Activated CD4-positive, alpha-beta memory T cell treated with anti-CD3 and anti-CD28 coated beads for 36 hours (primary cell): ENCODE results near the gene DCAF7. TPM values are rescaled to one million over a fixed set of nuclear protein-coding genes. Genes with fewer than 3 reads are reported as not detected.
A peak's percentile ranks its signal among the peaks of the same experiment; 100 is the strongest.

Experiments used
- CTCF ChIA-PET: fragments of 350-600 bp; sonication (Branson Sonifier 250); formaldehyde crosslinking; loops from one replicate; lab custom pipeline; 2021; ENCODE audit warnings: antibody characterized with exemption, inconsistent platforms; lab: Charles Lee
- POLR2A ChIA-PET: fragments of 350-600 bp; sonication (Branson Sonifier 250); formaldehyde crosslinking; loops from one replicate; lab custom pipeline; 2021; ENCODE audit warnings: antibody characterized with exemption; lab: Charles Lee
- DNase-seq: peaks from one replicate; pipeline ENCODE4 v3.0.0-alpha.2; 2020
- H3K27ac Mint-ChIP-seq: one replicate; pipeline ENCODE4 v1.8.0; 2021; ENCODE audit warnings: mixed read lengths
- H3K27me3 Mint-ChIP-seq: one replicate; pipeline ENCODE4 v1.8.0; 2021; ENCODE audit warnings: mixed read lengths
- H3K36me3 Mint-ChIP-seq: one replicate; pipeline ENCODE4 v1.8.0; 2021; ENCODE audit warnings: mixed read lengths
- H3K4me1 Mint-ChIP-seq: one replicate; pipeline ENCODE4 v1.8.0; 2021; ENCODE audit warnings: low read depth, mixed read lengths
- H3K4me3 Mint-ChIP-seq: one replicate; pipeline ENCODE4 v1.8.0; 2021; ENCODE audit warnings: mild to moderate bottlenecking, mixed read lengths
- H3K9me3 Mint-ChIP-seq: one replicate; pipeline ENCODE4 v1.8.0; 2021; ENCODE audit warnings: mixed read lengths
- intact Hi-C: fragments of 100-400 bp; cut with micrococcal nuclease; formaldehyde crosslinking; loops from one replicate; pipeline ENCODE4 v1.15.1; 2023
- total RNA-seq, 2 experiments: library from RNA; stranded (reverse); gene quantifications; one replicate each; pipeline ENCODE4 v1.2.3, GENCODE V29; 2021

Gene DCAF7
- total RNA-seq, 2 experiments from 2014 or later: 118 to 119 TPM

DNA sequence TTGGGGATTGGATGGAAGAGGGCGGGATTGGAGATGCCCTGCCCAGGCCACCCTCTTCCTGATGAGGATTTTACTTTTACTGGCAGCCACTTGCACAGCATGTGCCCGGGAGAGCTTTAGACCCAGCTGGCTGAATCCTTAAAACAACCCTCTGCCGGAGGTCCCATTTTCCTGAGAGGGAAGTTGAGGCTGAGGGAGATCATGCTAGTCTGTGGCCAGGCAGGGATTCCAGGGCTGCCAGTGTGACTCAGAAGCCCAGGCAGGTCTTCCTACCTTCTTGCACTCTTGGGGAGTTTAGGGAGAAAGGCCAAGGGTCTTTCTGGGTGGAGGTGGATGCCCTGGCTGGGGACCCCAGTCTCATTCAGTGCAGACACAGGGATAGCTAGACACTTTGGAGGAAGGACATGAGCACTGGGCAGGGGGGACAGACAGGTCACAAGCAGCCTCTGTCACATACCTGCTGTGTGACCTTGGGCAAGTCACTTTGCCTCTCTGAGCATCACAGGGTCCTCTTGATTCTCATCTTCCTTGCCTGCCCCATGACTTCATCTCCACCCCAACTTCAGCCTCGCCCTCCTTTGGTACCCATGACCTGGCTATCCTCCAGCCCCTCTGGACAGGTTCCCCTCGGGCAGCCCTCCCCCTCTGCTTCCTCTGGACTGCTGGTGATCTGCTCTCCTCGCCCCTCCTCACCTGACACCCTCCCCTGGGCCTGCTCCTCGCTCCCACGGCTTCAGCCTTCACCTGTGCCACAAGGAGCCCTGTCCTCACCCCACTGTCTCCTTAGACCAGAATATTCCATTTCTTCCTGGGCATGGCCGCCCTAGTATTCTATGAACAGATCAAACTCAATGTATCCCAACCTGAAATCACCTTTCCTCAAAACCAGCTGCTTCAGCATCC lies 11.3 kb upstream of the DCAF7 start:
- POLR2A ChIA-PET: no interaction called here

DNA sequence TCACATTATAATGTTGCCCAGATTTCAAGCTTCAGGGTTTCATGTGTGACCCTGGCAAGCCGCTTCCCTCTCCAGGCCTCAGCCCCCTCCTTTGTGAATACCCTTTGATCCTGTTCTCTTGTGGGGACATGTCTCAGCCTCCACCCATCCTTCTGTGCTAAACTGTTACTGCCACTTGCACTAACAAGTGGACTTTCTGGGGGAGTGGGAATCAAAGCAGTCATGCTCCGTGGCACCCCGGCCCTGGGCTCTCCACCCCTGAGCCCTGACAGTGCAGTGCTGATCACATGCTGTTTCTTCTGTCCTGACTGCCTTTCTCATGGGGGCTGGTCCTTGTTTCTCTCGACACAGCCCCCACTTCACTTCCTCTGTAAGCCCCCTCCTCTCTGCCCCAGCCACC lies 9.7 kb upstream of the DCAF7 start:
- no peaks in the 10 kb centered on the region for H3K9me3 Mint-ChIP-seq
- no peak overlapping the region for H3K4me3 Mint-ChIP-seq
- intact Hi-C loops: no loop called here
- peaks cover 3% of the 10 kb centered on the region for H3K4me1 Mint-ChIP-seq
- peaks cover 32% of the 10 kb centered on the region for H3K27me3 Mint-ChIP-seq
- no peaks in the 10 kb centered on the region for H3K36me3 Mint-ChIP-seq
- no peak for DNase-seq
- POLR2A ChIA-PET: interaction anchor here (0.6 kb wide), 1 partner anchor 142 kb away, joined by 5 read pairs; no protein-coding TSS in a partner anchor
- no peak overlapping the region for H3K27ac Mint-ChIP-seq
- CTCF ChIA-PET: no interaction called here

More for the DNA sequence above, 11.3 kb upstream of the DCAF7 start:
- Mint-ChIP-seq H3K27ac (no peak overlapping the region), H3K4me3 (no peak overlapping the region), H3K27me3 (peaks cover 32% of the 10 kb centered on the region), H3K9me3 (no peaks in the 10 kb centered on the region), H3K4me1 (peaks cover 3% of the 10 kb centered on the region), H3K36me3 (no peaks in the 10 kb centered on the region)
- intact Hi-C loops: no loop called here
- no peak for DNase-seq
- CTCF ChIA-PET: no interaction called here

DNA sequence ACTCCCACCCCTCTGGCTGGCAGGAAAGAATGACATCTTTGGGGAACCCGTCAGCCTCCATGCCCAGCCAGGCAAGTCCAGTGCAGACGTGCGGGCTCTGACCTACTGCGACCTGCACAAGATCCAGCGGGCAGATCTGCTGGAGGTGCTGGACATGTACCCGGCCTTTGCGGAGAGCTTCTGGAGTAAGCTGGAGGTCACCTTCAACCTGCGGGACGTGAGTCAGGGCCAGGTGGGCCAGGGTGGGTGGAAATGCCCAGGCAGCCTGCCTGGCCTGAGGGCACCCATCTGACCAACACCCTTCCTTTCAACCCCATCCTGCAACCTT lies 8.1 kb upstream of the DCAF7 start:
- H3K36me3 Mint-ChIP-seq: no peaks in the 10 kb centered on the region
- DNase-seq: no peak
- POLR2A ChIA-PET: no interaction called here

DNA sequence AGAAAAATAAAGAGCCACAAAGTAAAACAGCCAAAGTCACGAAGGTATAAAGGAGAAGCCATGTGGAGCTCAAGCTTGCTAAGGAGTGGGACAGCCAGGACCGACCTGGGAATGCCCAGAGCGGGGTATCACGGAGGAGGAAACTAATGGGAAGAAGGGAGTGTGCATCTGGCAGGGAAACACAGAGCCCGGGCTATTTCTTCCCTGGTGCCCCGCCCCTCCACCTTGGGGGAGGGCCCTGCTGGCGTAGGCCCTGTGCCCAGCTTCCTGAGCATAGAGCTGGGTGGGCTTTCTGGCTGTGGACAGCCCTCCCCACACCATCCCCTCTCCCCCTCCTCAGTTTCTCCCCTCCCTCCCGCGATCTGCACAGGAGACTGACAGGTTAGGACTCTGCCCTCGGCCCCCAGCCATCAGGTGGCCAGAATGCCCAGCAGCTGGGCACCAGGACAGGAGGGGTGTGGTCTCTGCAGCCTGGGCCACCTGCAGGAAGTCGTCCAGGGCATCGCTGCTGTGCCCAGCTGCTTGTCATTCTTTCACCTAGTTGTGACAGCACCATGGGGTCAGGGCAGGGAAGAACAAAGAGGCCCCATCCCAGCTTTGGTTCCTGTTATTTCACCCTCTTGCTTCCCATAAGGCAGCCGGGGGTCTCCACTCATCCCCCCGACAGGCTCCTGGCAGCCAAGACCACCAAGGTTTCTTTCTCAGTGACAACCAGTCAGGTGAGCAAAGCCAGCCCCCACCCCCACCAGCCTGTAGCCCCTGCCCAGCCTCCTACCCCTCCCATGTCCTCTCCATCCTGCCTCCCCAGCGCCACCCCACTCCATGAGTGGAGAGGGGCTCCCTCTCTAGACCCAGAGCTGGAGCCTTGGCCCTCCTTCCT lies 7.1 kb upstream of the DCAF7 start:
- intact Hi-C loops: no loop called here
- H3K27ac Mint-ChIP-seq: no peak overlapping the region
- no peak for DNase-seq
- H3K4me3 Mint-ChIP-seq: no peak overlapping the region
- H3K4me1 Mint-ChIP-seq: peaks cover 3% of the 10 kb centered on the region
- ChIA-PET CTCF (interaction anchor here (0.6 to 1.3 kb wide), 2 partner anchors 117 to 979 kb away, joined by 3 to 6 read pairs; no protein-coding TSS in a partner anchor), POLR2A (no interaction called here)
- peaks cover 21% of the 10 kb centered on the region for H3K27me3 Mint-ChIP-seq
- H3K9me3 Mint-ChIP-seq: no peaks in the 10 kb centered on the region
- H3K36me3 Mint-ChIP-seq: no peaks in the 10 kb centered on the region

More for the DNA sequence above, 8.1 kb upstream of the DCAF7 start:
- Mint-ChIP-seq H3K27ac (no peak overlapping the region), H3K27me3 (peaks cover 29% of the 10 kb centered on the region), H3K4me3 (no peak overlapping the region), H3K4me1 (peaks cover 3% of the 10 kb centered on the region), H3K9me3 (no peaks in the 10 kb centered on the region)
- CTCF ChIA-PET: no interaction called here
- intact Hi-C loops: no loop called here

DNA sequence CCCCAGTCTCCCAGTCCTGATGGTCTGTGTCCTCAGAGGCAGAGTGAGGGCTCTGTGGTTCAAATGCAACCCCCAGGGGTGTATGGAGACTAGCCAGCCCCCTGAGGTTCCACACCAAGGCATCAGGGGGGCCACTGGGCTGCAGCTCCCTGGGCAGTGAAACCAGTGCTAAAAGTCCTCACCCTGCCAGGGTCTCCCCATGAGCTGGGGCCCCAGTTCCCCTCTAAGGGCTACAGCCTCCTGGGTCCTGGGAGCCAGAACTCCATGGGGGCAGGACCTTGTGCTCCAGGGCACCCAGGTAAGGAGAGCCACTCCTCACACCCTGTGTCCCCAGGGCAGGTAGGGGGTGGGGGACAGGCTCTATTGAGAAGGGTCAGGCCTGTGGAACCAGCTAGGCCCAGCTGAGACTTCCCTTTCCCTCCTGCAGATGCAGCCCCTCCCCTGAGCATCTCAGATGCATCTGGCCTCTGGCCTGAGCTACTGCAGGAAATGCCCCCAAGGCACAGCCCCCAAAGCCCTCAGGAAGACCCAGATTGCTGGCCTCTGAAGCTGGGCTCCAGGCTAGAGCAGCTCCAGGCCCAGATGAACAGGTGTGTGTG lies 6.4 kb upstream of the DCAF7 start:
- DNase-seq: no peak
- no peaks in the 10 kb centered on the region for H3K9me3 Mint-ChIP-seq
- CTCF ChIA-PET: interaction anchor here (0.6 to 2.0 kb wide), 3 partner anchors 66 to 979 kb away, joined by 3 to 8 read pairs (median 6); partner anchors contain the start of gene ACE
- H3K4me1 Mint-ChIP-seq: no peaks in the 10 kb centered on the region
- POLR2A ChIA-PET: no interaction called here
- H3K27me3 Mint-ChIP-seq: peaks cover 14% of the 10 kb centered on the region
- H3K4me3 Mint-ChIP-seq: no peak overlapping the region
- no peaks in the 10 kb centered on the region for H3K36me3 Mint-ChIP-seq
- intact Hi-C loops: no loop called here
- H3K27ac Mint-ChIP-seq: no peak overlapping the region

DNA sequence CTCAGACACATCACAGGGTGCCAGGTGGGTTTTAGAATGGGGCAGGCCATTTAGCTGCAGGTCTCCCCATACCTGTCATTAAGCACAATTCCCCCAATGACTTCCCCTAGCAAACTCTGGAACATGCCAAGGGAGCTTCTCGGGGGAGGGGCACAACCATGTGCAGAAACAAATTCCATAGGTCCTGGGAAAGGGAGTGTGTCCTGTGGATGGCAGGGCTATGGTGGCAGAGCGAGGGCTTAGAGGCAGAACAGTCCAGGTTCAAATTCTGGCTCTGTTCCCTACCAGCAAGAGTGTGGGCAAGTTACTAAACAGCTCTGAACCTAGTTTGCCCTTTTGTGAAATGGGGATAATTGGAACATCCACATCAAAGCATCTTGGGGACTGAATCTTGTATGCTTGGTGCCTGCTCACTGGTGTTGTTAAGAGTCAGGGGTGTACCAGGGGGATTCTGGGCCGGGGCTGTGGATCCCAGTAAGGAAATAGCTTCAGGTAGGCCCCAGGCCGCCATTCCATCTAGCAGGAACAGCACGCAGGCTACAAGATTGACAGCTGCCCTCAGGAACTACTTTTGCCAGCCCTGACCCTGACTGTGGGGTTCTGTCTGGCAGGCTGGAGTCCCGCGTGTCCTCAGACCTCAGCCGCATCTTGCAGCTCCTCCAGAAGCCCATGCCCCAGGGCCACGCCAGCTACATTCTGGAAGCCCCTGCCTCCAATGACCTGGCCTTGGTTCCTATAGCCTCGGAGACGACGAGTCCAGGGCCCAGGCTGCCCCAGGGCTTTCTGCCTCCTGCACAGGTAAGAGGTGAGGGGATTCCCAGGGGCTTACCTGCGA lies 5.6 kb upstream of the DCAF7 start:
- no peak overlapping the region for H3K4me3 Mint-ChIP-seq
- DNase-seq: no peak
- peaks cover 7% of the 10 kb centered on the region for H3K27me3 Mint-ChIP-seq
- H3K9me3 Mint-ChIP-seq: no peaks in the 10 kb centered on the region
- no peaks in the 10 kb centered on the region for H3K36me3 Mint-ChIP-seq
- intact Hi-C loops: no loop called here
- H3K27ac Mint-ChIP-seq: no peak overlapping the region
- CTCF ChIA-PET: interaction anchor here (2.0 kb wide), 1 partner anchor 66 kb away, joined by 8 read pairs; the partner anchor contains the start of gene ACE
- no peaks in the 10 kb centered on the region for H3K4me1 Mint-ChIP-seq
- POLR2A ChIA-PET: interaction anchor here (0.8 kb wide), 1 partner anchor 81 kb away, joined by 3 read pairs; no protein-coding TSS in a partner anchor

DNA sequence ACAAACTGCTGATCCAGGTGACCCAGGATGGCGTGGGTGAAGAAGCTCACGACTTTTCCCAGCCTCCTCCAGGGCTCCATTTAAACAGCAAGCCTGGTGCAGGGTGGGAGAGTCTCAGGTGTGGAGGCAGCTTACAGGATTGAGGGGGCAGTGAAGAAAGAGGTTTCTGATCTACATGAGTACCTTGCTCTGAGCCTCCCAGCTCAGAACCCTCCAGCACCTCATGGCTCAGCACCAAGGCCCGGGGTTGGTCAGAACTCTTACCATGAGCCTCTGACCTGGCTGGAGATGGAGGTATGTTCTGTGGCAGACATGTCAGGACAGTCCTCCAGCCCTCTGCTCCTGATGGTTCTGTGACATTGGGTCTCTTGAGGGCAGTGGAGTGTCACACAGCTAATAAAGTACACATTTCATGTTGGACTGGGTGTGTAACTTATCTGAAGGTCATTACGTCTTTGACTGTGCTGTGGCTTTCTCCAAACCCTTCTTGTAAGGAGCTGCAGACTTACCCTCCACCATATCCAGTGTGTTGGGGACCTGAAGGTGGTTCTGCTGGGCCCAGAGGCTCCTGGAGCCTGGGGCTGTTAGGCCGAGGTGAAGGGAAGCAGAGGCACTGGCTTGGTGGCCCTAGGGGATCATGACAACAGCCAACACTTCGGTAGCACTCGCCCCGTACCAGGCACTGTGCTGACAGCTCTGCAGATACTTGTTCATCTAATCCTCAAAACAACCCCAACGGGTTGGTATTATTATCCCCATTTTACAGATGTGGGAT lies 3.8 kb upstream of the DCAF7 start:
- peaks cover 6% of the 10 kb centered on the region for H3K36me3 Mint-ChIP-seq
- no peaks in the 10 kb centered on the region for H3K27me3 Mint-ChIP-seq
- no peaks in the 10 kb centered on the region for H3K4me1 Mint-ChIP-seq
- no peak for DNase-seq
- H3K27ac Mint-ChIP-seq: no peak overlapping the region
- H3K9me3 Mint-ChIP-seq: no peaks in the 10 kb centered on the region
- ChIA-PET POLR2A (no interaction called here), CTCF (no interaction called here)
- intact Hi-C loops: no loop called here
- H3K4me3 Mint-ChIP-seq: no peak overlapping the region

DNA sequence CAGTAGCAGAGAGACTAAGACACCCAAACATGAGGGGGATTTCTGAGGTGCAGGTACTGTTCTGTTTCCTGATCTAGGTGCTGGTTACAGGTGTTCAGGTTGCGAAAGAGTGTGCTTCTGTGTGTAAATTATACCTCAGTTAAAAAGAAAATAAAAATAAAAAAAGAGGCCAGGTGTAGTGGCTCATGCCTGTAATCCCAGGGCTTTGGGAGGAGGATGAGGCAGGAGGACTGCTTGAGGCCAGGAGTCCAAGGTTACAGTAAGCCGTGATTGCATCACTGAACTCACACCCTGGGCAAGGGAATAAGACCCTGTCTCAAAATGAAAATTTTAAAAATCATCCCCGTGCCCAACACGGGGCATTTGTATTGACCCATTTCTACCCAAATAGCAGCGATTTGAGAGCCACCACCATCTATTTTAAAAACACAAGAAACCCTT lies 3.2 kb upstream of the DCAF7 start:
- intact Hi-C loops: no loop called here
- H3K27ac Mint-ChIP-seq: no peak overlapping the region
- no peaks in the 10 kb centered on the region for H3K9me3 Mint-ChIP-seq
- no peaks in the 10 kb centered on the region for H3K27me3 Mint-ChIP-seq
- H3K4me3 Mint-ChIP-seq: no peak overlapping the region
- POLR2A ChIA-PET: no interaction called here
- H3K4me1 Mint-ChIP-seq: peaks cover 3% of the 10 kb centered on the region
- CTCF ChIA-PET: no interaction called here
- peaks cover 7% of the 10 kb centered on the region for H3K36me3 Mint-ChIP-seq
- no peak for DNase-seq

DNA sequence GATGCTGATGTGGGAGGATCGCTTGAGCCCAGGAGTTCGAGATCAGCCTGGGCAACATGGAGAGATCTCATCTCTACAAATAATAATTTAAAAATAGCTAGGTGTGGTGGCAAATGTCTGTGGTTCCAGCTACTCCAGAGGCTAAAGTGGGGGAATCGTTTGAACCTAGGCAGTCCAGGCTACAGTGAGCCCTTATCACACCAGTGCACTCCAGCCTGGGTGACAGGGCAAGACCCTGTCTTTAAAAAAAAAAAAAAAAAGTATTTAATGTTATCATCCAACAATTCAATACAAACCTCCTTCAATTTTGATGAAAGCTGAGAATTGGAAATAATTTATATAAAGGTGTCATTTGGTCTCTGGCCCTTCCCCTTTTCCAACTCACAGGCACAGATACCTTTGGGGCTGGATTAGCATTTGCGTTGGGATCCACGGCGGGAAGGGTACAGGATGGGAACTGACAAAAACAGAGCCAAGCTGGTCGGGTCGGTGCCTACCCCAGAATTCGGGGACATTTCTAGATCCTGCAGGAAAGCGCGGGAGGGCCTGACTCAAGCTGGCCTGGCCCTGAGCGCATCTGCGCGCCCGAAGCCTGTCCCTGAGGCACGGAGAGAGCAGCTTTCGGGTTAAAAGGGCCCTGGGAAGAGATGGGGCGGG lies 860 bp upstream of the DCAF7 start:
- Mint-ChIP-seq H3K36me3 (peaks cover 15% of the 10 kb centered on the region), H3K4me3 (peak overlapping the region; percentile 85), H3K4me1 (peaks cover 25% of the 10 kb centered on the region), H3K27ac (peak overlapping the region; percentile 96), H3K9me3 (no peaks in the 10 kb centered on the region), H3K27me3 (no peaks in the 10 kb centered on the region)
- CTCF ChIA-PET: interaction anchor here (2.3 to 5.2 kb wide), 2 partner anchors 62 to 124 kb away, joined by 8 to 33 read pairs; no protein-coding TSS in a partner anchor
- POLR2A ChIA-PET: interaction anchor here (0.8 to 2.9 kb wide), 7 partner anchors 52 to 151 kb away, joined by 3 to 11 read pairs (median 3); partner anchors contain the start of genes CYB561, LIMD2 and MAP3K3
- intact Hi-C loops: no loop called here
- DNase-seq: no peak
